Measurements from ENCODE around the gene QTRT2.

- no peak for TF ChIP-seq TSHZ2 (CRISPR knock-in tag; IDR thresholded peaks at IDR 0.05)
- no peak for TF ChIP-seq ARNTL (CRISPR knock-in tag; IDR thresholded peaks at IDR 0.05; ENCODE audit: borderline replicate concordance, low read depth)
- no peak for TF ChIP-seq ZNF70 (CRISPR knock-in tag; IDR thresholded peaks at IDR 0.05)
- no peak for TF ChIP-seq CREB5 (CRISPR knock-in tag; IDR thresholded peaks at IDR 0.05; ENCODE audit: low read depth)
- TF ChIP-seq PATZ1 (CRISPR knock-in tag; IDR thresholded peaks at IDR 0.05; ENCODE audit: borderline replicate concordance) = no peak
These were observed 4.3 kb upstream of the QTRT2 start for GRCh38 chr3:114052216-114052615.
